Neural cell (in vitro differentiated cells): ENCODE data around the gene TCF15. TPM values are rescaled to one million over a fixed set of nuclear protein-coding genes. Genes with fewer than 3 reads are reported as not detected.

ENCODE experiments used
- H2AFZ ChIP-seq: fragments of 200-600, 300-800 bp; sonication (generic), shearing (Covaris generic); 2 replicates; pipeline ENCODE4 v1.6.0; 2014; ENCODE audit warnings: low read depth, mild to moderate bottlenecking, antibody characterized with exemption, low read length, moderate library complexity
- H3F3A ChIP-seq: fragments of 200-600 bp; shearing (Covaris generic); 2 replicates; pipeline ENCODE4 v1.6.1; 2016; ENCODE audit warnings: mild to moderate bottlenecking, moderate library complexity, mixed read lengths, antibody characterized with exemption, low read length; ENCODE audit not compliant: insufficient read depth, poor library complexity, severe bottlenecking
- H3K27ac ChIP-seq: fragments of 200-600, 300-800 bp; sonication (generic), shearing (Covaris generic); 2 replicates; pipeline ENCODE4 v1.5.1; 2014; ENCODE audit warnings: mild to moderate bottlenecking, low read length, moderate library complexity
- H3K27me3 ChIP-seq: fragments of 300-800, 200-600 bp; sonication (generic), shearing (Covaris generic); 2 replicates; pipeline ENCODE4 v1.6.0; 2014; ENCODE audit warnings: mild to moderate bottlenecking, low read depth, low read length, moderate library complexity; ENCODE audit not compliant: insufficient read depth
- H3K36me3 ChIP-seq: fragments of 300-800, 200-600 bp; sonication (generic), shearing (Covaris generic); 2 replicates; pipeline ENCODE4 v1.5.1; 2014; ENCODE audit warnings: mild to moderate bottlenecking, antibody characterized with exemption, low read length, moderate library complexity; ENCODE audit not compliant: insufficient read depth
- H3K4me2 ChIP-seq: fragments of 300-800, 200-600 bp; sonication (generic), shearing (Covaris generic); 2 replicates; pipeline ENCODE4 v1.6.0; 2014; ENCODE audit warnings: mild to moderate bottlenecking, low read length
- H3K4me3 ChIP-seq: fragments of 300-800, 200-600 bp; sonication (generic), shearing (Covaris generic); 2 replicates; pipeline ENCODE4 v1.5.1; 2014; ENCODE audit warnings: mild to moderate bottlenecking, low read length, moderate library complexity
- H3K79me2 ChIP-seq: fragments of 200-600 bp; shearing (Covaris generic); replicated peaks from 2 replicates; pipeline ENCODE4 v1.6.0; 2014; ENCODE audit warnings: mild to moderate bottlenecking, low read length, moderate library complexity; ENCODE audit not compliant: insufficient read depth
- H3K9ac ChIP-seq: fragments of 300-800, 200-600 bp; sonication (generic), shearing (Covaris generic); 2 replicates; pipeline ENCODE4 v1.6.1; 2016; ENCODE audit warnings: mild to moderate bottlenecking, low read length, mixed read lengths
- H3K9me2 ChIP-seq: fragments of 200-600 bp; shearing (Covaris generic); 2 replicates; pipeline ENCODE4 v1.6.1; 2016; ENCODE audit warnings: mild to moderate bottlenecking, low read length, mixed read lengths; ENCODE audit not compliant: insufficient read depth
- H3K9me3 ChIP-seq: fragments of 200-600, 300-800 bp; sonication (generic), shearing (Covaris generic); 2 replicates; pipeline ENCODE4 v1.6.1; 2016; ENCODE audit warnings: mild to moderate bottlenecking, mixed run types, low read length, moderate library complexity, mixed read lengths
- H4K20me1 ChIP-seq: fragments of 200-600 bp; shearing (Covaris generic); 2 replicates; pipeline ENCODE4 v1.6.1; 2016; ENCODE audit warnings: mild to moderate bottlenecking, mixed run types; ENCODE audit not compliant: insufficient read depth
- EP300 ChIP-seq: fragments of 450-650 bp; conservative IDR thresholded peaks from 2 replicates; pipeline ENCODE4 v1.6.1; 2014; ENCODE audit warnings: antibody characterized with exemption, mild to moderate bottlenecking, moderate library complexity; ENCODE audit not compliant: poor library complexity, severe bottlenecking
- EZH2 ChIP-seq: fragments of 200-600, 300-800 bp; shearing (Covaris generic), sonication (generic); IDR thresholded peaks from 2 replicates; pipeline ENCODE4 v1.6.1; 2014; ENCODE audit warnings: antibody characterized with exemption, low read length, borderline replicate concordance, mild to moderate bottlenecking; ENCODE audit not compliant: insufficient read depth, poor library complexity, severe bottlenecking
- MXI1 ChIP-seq: fragments of 450-650 bp; conservative IDR thresholded peaks from 2 replicates; pipeline ENCODE4 v1.6.1; 2014; ENCODE audit warnings: antibody characterized with exemption, mild to moderate bottlenecking; ENCODE audit not compliant: poor library complexity, severe bottlenecking
- POLR2AphosphoS5 ChIP-seq: IDR thresholded peaks from 2 replicates; pipeline ENCODE4 v1.6.1; 2012
- RAD21 ChIP-seq: fragments of 450-650 bp; conservative IDR thresholded peaks from 2 replicates; pipeline ENCODE4 v1.6.1; 2014; ENCODE audit warnings: antibody characterized with exemption, mild to moderate bottlenecking, moderate library complexity
- SMC3 ChIP-seq: fragments of 450-650 bp; conservative IDR thresholded peaks from 2 replicates; pipeline ENCODE4 v1.6.1; 2014; ENCODE audit warnings: antibody characterized with exemption, mild to moderate bottlenecking, moderate library complexity; ENCODE audit not compliant: poor library complexity
- TAF1 ChIP-seq: IDR thresholded peaks from 2 replicates; pipeline ENCODE4 v1.6.1; 2012; ENCODE audit warnings: low read depth
- polyA plus RNA-seq: library from polyadenylated mRNA; depleted of rRNA; stranded (reverse); fragments of >200 nt; gene quantifications from 2 replicates; pipeline ENCODE4 v1.2.3, GENCODE V29; 2014
- TF ChIP-seq, protein P1 (sequence below): IDR thresholded peaks from 2 replicates; pipeline ENCODE4 v1.6.1; 2012; ENCODE audit warnings: borderline replicate concordance
- TF ChIP-seq, protein P2 (sequence below): fragments of 450-650 bp; IDR thresholded peaks from 2 replicates; pipeline ENCODE4 v1.5.1; 2014; ENCODE audit warnings: antibody characterized with exemption, mild to moderate bottlenecking, moderate library complexity; ENCODE audit not compliant: poor library complexity, severe bottlenecking

TCF15 gene
- polyA plus RNA-seq, 1 donor from 2014 or later, result not detected

- TF ChIP-seq MXI1, result no peak
- no peak for TF ChIP-seq TAF1
- TF ChIP-seq, protein P1, sequence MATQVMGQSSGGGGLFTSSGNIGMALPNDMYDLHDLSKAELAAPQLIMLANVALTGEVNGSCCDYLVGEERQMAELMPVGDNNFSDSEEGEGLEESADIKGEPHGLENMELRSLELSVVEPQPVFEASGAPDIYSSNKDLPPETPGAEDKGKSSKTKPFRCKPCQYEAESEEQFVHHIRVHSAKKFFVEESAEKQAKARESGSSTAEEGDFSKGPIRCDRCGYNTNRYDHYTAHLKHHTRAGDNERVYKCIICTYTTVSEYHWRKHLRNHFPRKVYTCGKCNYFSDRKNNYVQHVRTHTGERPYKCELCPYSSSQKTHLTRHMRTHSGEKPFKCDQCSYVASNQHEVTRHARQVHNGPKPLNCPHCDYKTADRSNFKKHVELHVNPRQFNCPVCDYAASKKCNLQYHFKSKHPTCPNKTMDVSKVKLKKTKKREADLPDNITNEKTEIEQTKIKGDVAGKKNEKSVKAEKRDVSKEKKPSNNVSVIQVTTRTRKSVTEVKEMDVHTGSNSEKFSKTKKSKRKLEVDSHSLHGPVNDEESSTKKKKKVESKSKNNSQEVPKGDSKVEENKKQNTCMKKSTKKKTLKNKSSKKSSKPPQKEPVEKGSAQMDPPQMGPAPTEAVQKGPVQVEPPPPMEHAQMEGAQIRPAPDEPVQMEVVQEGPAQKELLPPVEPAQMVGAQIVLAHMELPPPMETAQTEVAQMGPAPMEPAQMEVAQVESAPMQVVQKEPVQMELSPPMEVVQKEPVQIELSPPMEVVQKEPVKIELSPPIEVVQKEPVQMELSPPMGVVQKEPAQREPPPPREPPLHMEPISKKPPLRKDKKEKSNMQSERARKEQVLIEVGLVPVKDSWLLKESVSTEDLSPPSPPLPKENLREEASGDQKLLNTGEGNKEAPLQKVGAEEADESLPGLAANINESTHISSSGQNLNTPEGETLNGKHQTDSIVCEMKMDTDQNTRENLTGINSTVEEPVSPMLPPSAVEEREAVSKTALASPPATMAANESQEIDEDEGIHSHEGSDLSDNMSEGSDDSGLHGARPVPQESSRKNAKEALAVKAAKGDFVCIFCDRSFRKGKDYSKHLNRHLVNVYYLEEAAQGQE, result no peak
- TF ChIP-seq SMC3, result no peak
- no peak for TF ChIP-seq POLR2AphosphoS5
- TF ChIP-seq EP300, result no peak
- TF ChIP-seq RAD21, result no peak
- TF ChIP-seq EZH2, result no peak
- TF ChIP-seq, protein P2, sequence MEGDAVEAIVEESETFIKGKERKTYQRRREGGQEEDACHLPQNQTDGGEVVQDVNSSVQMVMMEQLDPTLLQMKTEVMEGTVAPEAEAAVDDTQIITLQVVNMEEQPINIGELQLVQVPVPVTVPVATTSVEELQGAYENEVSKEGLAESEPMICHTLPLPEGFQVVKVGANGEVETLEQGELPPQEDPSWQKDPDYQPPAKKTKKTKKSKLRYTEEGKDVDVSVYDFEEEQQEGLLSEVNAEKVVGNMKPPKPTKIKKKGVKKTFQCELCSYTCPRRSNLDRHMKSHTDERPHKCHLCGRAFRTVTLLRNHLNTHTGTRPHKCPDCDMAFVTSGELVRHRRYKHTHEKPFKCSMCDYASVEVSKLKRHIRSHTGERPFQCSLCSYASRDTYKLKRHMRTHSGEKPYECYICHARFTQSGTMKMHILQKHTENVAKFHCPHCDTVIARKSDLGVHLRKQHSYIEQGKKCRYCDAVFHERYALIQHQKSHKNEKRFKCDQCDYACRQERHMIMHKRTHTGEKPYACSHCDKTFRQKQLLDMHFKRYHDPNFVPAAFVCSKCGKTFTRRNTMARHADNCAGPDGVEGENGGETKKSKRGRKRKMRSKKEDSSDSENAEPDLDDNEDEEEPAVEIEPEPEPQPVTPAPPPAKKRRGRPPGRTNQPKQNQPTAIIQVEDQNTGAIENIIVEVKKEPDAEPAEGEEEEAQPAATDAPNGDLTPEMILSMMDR, result no peak
- Histone ChIP-seq H3K27ac (no peak overlapping the region), H3K9me2 (no peaks in the 10 kb centered on the region), H3K27me3 (peaks cover 43% of the 10 kb centered on the region), H4K20me1 (no peaks in the 10 kb centered on the region), H2AFZ (no peak overlapping the region), H3K36me3 (no peaks in the 10 kb centered on the region), H3K9me3 (no peaks in the 10 kb centered on the region), H3F3A (no peaks in the 10 kb centered on the region), H3K4me3 (no peak overlapping the region), H3K79me2 (no peaks in the 10 kb centered on the region), H3K9ac (no peak overlapping the region), H3K4me2 (no peak overlapping the region)
These were observed 2.6 kb downstream of the TCF15 start for GRCh38 chr20:607476-607875.

DNA sequence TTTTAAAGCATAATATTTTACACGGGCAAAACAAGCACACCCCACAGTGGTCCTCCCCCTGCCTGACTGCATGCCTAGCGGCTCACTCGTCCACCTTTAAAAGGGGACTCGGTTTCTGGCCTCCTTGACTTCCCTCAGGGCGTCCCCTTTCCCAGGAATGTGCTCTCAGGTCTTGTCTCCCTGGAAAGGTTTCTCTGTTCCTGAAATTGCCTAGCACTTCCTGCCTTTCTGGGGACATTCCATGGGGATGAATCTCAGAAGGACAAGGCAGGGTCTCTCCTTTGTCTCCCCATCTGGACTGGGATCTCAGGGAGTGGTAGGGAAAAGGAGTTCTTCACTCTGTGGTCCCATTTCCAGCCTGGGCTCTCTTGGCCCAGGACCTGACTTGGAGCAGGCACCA lies 4.9 kb downstream of the TCF15 start:
- Histone ChIP-seq H3K27me3 (peaks cover 20% of the 10 kb centered on the region), H4K20me1 (no peaks in the 10 kb centered on the region), H2AFZ (no peak overlapping the region), H3K9me2 (no peaks in the 10 kb centered on the region), H3K9ac (no peak overlapping the region), H3K4me3 (no peak overlapping the region), H3K79me2 (no peaks in the 10 kb centered on the region), H3K9me3 (no peaks in the 10 kb centered on the region), H3K27ac (no peak overlapping the region), H3K4me2 (no peak overlapping the region), H3K36me3 (no peaks in the 10 kb centered on the region), H3F3A (no peaks in the 10 kb centered on the region)
- TF ChIP-seq RAD21 (no peak), TAF1 (no peak), EZH2 (no peak), SMC3 (no peak), EP300 (no peak), MXI1 (no peak), POLR2AphosphoS5 (no peak)
- TF ChIP-seq, protein P2, result no peak
- TF ChIP-seq, protein P1, result no peak
